Coronary artery (tissue), 2 donors: ENCODE measurements around the gene ARRDC4.

Source experiments
- DNase-seq: peaks from one replicate; pipeline ENCODE4 v3.0.0-alpha.2; 2017; ENCODE audit warnings: low spot score
- H3K27ac ChIP-seq, 2 donors: fragments of 200-600 bp; sonication (generic); one replicate each; pipeline ENCODE4 v1.5.1; 2016 to 2019
- H3K4me3 ChIP-seq: fragments of 200-600 bp; sonication (generic); 2 replicates; pipeline ENCODE4 v1.5.1; 2016; ENCODE audit warnings: mild to moderate bottlenecking, moderate library complexity
- TF ChIP-seq, protein P1 (sequence below): fragments of 200-600 bp; sonication (generic); IDR thresholded peaks from one replicate; pipeline ENCODE4 v1.5.1; 2019; ENCODE audit warnings: antibody characterized with exemption

ARRDC4 gene

DNA sequence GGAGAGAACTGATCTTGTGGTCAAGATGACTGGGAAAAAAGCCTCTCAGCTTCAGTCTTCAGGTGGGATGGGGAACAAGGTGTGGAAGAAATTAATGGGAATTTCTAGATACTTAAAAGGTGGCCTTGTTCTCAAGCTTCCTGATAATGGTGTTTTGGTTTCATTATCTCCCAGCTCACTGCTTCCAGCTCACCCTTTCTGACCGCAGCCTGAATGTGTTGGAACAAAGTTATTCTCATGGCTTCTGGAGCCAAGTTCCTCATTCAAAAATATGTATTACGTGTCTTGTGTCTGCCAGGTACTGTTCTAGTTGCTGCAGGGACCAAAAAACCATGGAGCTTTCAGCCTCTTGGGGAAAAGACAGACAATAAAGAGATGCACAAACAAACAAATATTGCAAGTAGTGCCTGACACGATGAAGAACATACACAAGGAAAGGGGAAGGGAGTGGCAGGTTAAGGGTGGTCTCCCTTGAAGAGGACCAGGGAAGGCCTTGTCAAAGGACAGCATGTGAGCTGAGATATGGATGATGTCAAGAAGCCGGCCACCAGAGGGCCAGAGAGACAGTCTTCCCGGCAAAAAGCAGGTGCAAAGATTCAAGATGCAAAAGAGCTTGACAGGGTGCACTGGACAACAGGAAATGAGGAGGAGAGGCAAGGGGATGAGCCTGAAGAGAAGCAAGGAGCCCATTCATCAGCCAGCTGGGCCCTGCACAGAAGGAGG is 35.5 kb downstream of the ARRDC4 start:
- TF ChIP-seq, protein P1, sequence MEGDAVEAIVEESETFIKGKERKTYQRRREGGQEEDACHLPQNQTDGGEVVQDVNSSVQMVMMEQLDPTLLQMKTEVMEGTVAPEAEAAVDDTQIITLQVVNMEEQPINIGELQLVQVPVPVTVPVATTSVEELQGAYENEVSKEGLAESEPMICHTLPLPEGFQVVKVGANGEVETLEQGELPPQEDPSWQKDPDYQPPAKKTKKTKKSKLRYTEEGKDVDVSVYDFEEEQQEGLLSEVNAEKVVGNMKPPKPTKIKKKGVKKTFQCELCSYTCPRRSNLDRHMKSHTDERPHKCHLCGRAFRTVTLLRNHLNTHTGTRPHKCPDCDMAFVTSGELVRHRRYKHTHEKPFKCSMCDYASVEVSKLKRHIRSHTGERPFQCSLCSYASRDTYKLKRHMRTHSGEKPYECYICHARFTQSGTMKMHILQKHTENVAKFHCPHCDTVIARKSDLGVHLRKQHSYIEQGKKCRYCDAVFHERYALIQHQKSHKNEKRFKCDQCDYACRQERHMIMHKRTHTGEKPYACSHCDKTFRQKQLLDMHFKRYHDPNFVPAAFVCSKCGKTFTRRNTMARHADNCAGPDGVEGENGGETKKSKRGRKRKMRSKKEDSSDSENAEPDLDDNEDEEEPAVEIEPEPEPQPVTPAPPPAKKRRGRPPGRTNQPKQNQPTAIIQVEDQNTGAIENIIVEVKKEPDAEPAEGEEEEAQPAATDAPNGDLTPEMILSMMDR, result no peak
- DNase-seq, result no peak
- no peak overlapping the region for H3K27ac ChIP-seq
- no peak overlapping the region for H3K4me3 ChIP-seq

DNA sequence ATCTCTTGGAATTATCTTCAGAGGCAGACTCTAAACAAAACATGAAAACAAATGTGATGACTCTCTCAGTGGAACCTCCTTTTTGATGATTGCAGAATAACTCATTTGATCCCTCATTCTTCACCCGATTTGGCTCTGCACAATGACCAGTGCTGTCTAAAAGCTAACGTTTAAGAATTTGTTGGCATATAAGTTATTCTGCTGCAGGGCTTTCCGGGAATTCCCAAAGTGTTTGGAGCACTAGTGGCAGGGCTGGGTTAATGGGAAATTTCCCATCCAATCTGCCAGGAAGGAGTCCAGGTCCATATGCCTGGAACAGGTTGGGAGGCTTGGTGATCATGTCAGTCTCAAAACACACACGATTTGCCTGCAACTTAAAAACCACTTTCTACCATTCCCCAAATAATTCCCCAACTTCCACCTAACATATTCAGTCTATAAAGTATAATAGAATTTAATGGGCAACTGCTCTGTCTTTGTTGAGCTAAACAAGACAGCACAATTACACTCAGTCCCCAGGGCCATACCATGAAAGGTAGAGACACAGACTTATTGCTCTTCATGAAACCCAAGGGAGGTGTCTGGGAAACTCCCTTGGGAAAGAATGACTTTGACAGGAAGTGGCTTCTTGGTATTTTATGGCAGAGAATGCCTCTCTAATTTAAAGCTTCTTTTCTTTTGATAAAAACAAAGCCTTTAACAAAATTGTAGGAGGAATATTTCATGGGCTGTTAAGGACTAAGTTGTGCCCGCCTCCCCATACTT is 38.0 kb downstream of the ARRDC4 start:
- Histone ChIP-seq H3K27ac (no peak overlapping the region), H3K4me3 (no peak overlapping the region)
- TF ChIP-seq, protein P1, result no peak

DNA sequence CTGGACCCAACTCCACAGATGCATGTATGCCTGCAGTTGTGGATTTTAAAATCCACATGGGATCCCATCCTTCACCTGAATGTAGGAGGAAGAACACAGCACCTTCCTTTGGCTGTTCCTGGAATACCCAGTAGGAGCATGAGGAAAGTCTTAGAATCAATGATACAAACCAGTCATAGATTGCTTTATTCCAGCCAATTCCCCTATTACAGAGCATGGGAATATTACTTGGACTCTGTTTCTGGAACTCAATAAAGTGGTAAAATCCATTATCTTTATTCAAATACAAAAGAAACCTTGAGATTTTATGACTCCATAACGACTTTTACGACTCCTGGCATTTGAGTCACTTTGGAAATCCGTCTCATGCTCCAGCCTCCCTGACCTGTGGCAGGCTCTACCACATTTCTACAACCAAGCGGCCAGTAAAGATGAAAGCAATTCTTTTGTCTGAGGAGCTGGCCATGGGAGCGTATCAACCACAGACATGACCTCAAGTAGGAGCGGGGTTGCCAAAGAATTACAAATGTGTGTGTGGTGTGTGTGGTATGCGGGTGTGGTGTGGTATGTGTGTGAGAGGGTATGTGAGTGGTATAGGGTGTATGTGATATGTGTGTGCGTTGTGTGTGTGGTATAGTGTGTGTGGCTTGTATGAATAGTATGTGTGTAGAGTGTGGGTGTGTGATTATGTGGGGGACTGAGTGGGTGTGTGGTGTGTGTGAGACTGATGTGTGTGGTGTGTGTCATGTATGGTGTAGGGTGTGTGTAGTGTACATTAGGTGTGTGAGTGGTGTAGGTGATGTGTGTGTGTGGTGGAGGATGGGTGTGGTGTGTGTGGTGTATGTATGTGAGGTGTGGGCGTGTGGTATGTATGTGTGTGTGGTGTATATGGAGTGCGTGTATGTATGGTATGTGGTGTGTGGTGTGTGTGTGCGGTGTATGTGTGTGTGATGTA is 40.0 kb downstream of the ARRDC4 start:
- TF ChIP-seq, protein P1, result no peak
- no peak overlapping the region for H3K4me3 ChIP-seq
- no peak overlapping the region for H3K27ac ChIP-seq
- no peak for DNase-seq

More for the DNA sequence above, 38.0 kb downstream of the ARRDC4 start:
- DNase-seq, result no peak

DNA sequence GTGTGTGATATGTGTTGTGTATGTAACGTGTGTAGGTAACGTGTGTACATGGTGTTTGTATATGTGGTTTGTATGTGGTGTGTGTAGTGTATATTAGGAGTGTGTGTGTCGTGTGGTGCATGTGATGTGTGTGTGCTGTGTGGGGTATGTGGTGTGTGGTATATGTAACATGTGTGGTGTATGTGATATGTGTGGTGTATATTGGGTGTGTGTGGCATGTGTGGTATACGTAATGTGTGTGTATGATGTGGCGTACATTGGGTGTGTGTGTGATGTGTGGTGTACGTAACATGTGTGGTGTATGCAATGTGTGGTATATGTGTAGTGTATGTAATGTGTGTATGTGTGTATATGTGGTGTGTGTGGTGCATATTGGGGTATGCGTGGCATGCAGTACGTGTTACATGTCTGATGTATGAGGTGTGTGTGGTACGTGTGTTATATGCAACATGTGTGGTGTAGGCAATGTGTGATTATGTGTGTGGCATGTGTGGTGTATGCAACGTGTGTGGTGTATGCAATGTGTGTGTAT is 41.2 kb downstream of the ARRDC4 start:
- no peak for DNase-seq
- TF ChIP-seq, protein P1, result no peak
- Histone ChIP-seq H3K4me3 (no peak overlapping the region), H3K27ac (no peak overlapping the region)

DNA sequence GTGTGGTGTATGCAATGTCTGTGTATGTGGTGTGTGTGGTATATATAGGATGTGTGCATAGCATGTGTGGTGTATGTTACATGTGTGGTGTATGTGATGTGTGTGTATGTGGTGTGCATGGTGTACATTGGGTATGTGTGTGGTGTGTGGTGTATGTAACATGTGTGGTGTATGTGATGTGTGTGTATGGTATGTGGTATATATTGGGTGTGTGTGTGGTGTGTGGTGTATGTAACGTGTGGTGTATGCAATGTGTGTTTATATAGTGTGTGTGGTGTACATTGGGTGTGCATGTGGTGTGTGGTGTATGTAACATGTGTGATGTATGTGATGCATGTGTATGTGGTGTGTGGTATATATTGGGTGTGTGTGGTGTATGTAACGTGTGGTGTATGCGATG is 41.9 kb downstream of the ARRDC4 start:
- TF ChIP-seq, protein P1, result no peak
- Histone ChIP-seq H3K4me3 (no peak overlapping the region), H3K27ac (no peak overlapping the region)
- no peak for DNase-seq

DNA sequence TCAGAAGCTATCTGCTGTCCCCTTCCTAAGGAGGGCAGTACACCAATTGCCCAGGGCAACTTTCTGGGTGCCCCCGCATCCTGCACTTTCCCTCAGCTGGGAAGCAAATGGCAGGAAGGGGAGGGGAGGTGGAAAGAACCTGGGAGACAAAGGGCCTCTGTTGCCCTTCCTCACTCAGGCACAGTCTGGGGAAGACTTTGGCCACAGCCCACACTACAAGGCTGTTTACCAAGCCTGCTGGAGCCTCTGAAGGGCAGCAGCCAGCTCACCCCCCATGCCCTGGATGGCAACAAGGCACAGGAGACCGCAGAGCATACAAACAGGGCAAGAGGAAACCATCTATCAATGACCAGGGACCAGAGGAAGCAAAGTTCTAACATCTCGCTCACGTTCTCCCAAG is 42.4 kb downstream of the ARRDC4 start:
- TF ChIP-seq, protein P1, result no peak
- no peak for DNase-seq
- no peak overlapping the region for H3K27ac ChIP-seq
- H3K4me3 ChIP-seq, result no peak overlapping the region
